WTC11 (cell line): ENCODE results near the gene NGRN. TPM values are rescaled to one million over a fixed set of nuclear protein-coding genes. Genes with fewer than 3 reads are reported as not detected.
"Not testable (repeated sequence)": the region's sequence is repeated elsewhere in the genome, so short reads cannot be mapped to it uniquely, and the experiment has no call there.

Source experiments
- ATAC-seq: fragments of 200-7000 bp; cut with Tn5 transposase; 2 replicates; pipeline ENCODE4 v1.10.0; 2021; ENCODE audit warnings: mild to moderate bottlenecking, moderate library complexity
- CTCF ChIA-PET: fragments of 300-600 bp; sonication (Branson Sonifier 250); formaldehyde crosslinking; loops from one replicate; lab custom pipeline; 2021; ENCODE audit warnings: antibody characterized with exemption; lab: Charles Lee
- POLR2A ChIA-PET: fragments of 350-600 bp; sonication (Branson Sonifier 250); formaldehyde crosslinking; loops from one replicate; lab custom pipeline; 2021; ENCODE audit warnings: antibody characterized with exemption; lab: Charles Lee
- DNase-seq: peaks from one replicate; pipeline ENCODE4 v3.0.0; 2021; ENCODE audit warnings: low spot score
- H3K27ac Mint-ChIP-seq: 2 replicates; pipeline ENCODE4 v1.8.0; 2021; ENCODE audit warnings: mixed read lengths
- H3K27me3 Mint-ChIP-seq: 2 replicates; pipeline ENCODE4 v1.8.0; 2021; ENCODE audit warnings: low read depth, mild to moderate bottlenecking, moderate library complexity, mixed read lengths
- H3K36me3 Mint-ChIP-seq: 2 replicates; pipeline ENCODE4 v1.8.0; 2021; ENCODE audit warnings: mixed read lengths
- H3K4me1 Mint-ChIP-seq: 2 replicates; pipeline ENCODE4 v1.8.0; 2022; ENCODE audit warnings: mixed read lengths
- H3K4me3 Mint-ChIP-seq: 2 replicates; pipeline ENCODE4 v1.8.0; 2021; ENCODE audit warnings: mild to moderate bottlenecking, moderate library complexity, mixed read lengths
- H3K9me3 Mint-ChIP-seq: 2 replicates; pipeline ENCODE4 v1.8.0; 2021; ENCODE audit warnings: mixed read lengths
- CTCF ChIP-seq: fragments of 200-600 bp; IDR thresholded peaks from 2 replicates; pipeline ENCODE4 v1.8.0; 2022; ENCODE audit warnings: antibody characterized with exemption
- E2F1 ChIP-seq: sonication (generic); formaldehyde crosslinking; IDR thresholded peaks from 2 replicates; pipeline ENCODE4 v1.8.0; 2022; ENCODE audit warnings: mild to moderate bottlenecking, missing genetic modification reagents
- ERG ChIP-seq: fragments of 250-450 bp; sonication (Bioruptor Pico); IDR thresholded peaks from 2 replicates; pipeline ENCODE4 v1.8.0; 2021; ENCODE audit warnings: mild to moderate bottlenecking
- ESRRA ChIP-seq: sonication (generic); formaldehyde crosslinking; IDR thresholded peaks from 2 replicates; pipeline ENCODE4 v1.8.1; 2022; ENCODE audit warnings: mild to moderate bottlenecking, missing genetic modification reagents, borderline replicate concordance
- GRHL2 ChIP-seq: fragments of 250-450 bp; sonication (Bioruptor Pico); IDR thresholded peaks from 2 replicates; pipeline ENCODE4 v1.8.0; 2022; ENCODE audit warnings: mild to moderate bottlenecking, moderate library complexity; ENCODE audit not compliant: insufficient replicate concordance, severe bottlenecking
- MYBL2 ChIP-seq: sonication (generic); formaldehyde crosslinking; IDR thresholded peaks from 2 replicates; pipeline ENCODE4 v1.8.1; 2023; ENCODE audit warnings: mild to moderate bottlenecking, moderate library complexity, missing genetic modification reagents
- NFATC4 ChIP-seq: fragments of 250-450 bp; sonication (Bioruptor Pico); IDR thresholded peaks from 2 replicates; pipeline ENCODE4 v1.9.0; 2021; ENCODE audit warnings: mild to moderate bottlenecking
- NR1H2 ChIP-seq: sonication (generic); formaldehyde crosslinking; IDR thresholded peaks from 2 replicates; pipeline ENCODE4 v1.9.0; 2021; ENCODE audit warnings: mild to moderate bottlenecking, moderate library complexity, missing genetic modification reagents
- NR2C2 ChIP-seq: sonication (generic); formaldehyde crosslinking; IDR thresholded peaks from 2 replicates; pipeline ENCODE4 v1.8.0; 2022; ENCODE audit warnings: mild to moderate bottlenecking, missing genetic modification reagents
- NR3C1 ChIP-seq: sonication (generic); formaldehyde crosslinking; conservative IDR thresholded peaks from 2 replicates; pipeline ENCODE4 v1.8.1; 2023; ENCODE audit warnings: low read depth, mild to moderate bottlenecking, missing genetic modification reagents
- RELA ChIP-seq: sonication (generic); formaldehyde crosslinking; IDR thresholded peaks from 2 replicates; pipeline ENCODE4 v1.8.1; 2022; ENCODE audit warnings: missing genetic modification reagents, mild to moderate bottlenecking, borderline replicate concordance
- SMAD4 ChIP-seq: sonication (generic); formaldehyde crosslinking; IDR thresholded peaks from 2 replicates; pipeline ENCODE4 v1.8.0; 2022; ENCODE audit warnings: mild to moderate bottlenecking, missing genetic modification reagents
- USF1 ChIP-seq: sonication (generic); formaldehyde crosslinking; IDR thresholded peaks from 2 replicates; pipeline ENCODE4 v1.8.0; 2022; ENCODE audit warnings: mild to moderate bottlenecking, missing genetic modification reagents
- ZBTB43 ChIP-seq: sonication (generic); formaldehyde crosslinking; IDR thresholded peaks from 2 replicates; pipeline ENCODE4 v1.8.1; 2023; ENCODE audit warnings: mild to moderate bottlenecking, missing genetic modification reagents
- ZMAT4 ChIP-seq: fragments of 250-450 bp; sonication (Bioruptor Pico); IDR thresholded peaks from 2 replicates; pipeline ENCODE4 v1.9.0; 2021; ENCODE audit warnings: mild to moderate bottlenecking
- ZNF396 ChIP-seq: fragments of 250-450 bp; sonication (Bioruptor Pico); IDR thresholded peaks from 2 replicates; pipeline ENCODE4 v1.8.0; 2021; ENCODE audit warnings: mild to moderate bottlenecking, moderate library complexity, borderline replicate concordance
- total RNA-seq: library from RNA; stranded (reverse); gene quantifications from 3 replicates; pipeline ENCODE4 v1.2.3, GENCODE V29; 2021
- TF ChIP-seq, protein P1 (sequence below): fragments of 250-450 bp; sonication (Bioruptor Pico); conservative IDR thresholded peaks from 2 replicates; pipeline ENCODE4 v1.9.0; 2021; ENCODE audit warnings: mild to moderate bottlenecking
- TF ChIP-seq, protein P2 (sequence below): fragments of 250-450 bp; sonication (Bioruptor Pico); IDR thresholded peaks from 2 replicates; pipeline ENCODE4 v2.1.2; 2022; ENCODE audit warnings: mild to moderate bottlenecking, moderate library complexity
- TF ChIP-seq, protein P3 (sequence below): sonication (generic); formaldehyde crosslinking; IDR thresholded peaks from 2 replicates; pipeline ENCODE4 v1.8.1; 2023; ENCODE audit warnings: mild to moderate bottlenecking, moderate library complexity, missing genetic modification reagents

The NGRN gene
- total RNA-seq, 1 experiment from 2014 or later, result 77.8 TPM

- ChIA-PET POLR2A (no interaction called here), CTCF (interaction anchor here (0.5 to 6.7 kb wide), 5 partner anchors 15 to 534 kb away, joined by 3 to 68 read pairs (median 4); no protein-coding TSS in a partner anchor)
- DNase-seq (no peak), ATAC-seq (no peak)
- TF ChIP-seq ESRRA (no peak), ZMAT4 (CRISPR knock-in tag) (no peak), NFATC4 (CRISPR knock-in tag) (no peak), ERG (CRISPR knock-in tag) (no peak), NR2C2 (CRISPR knock-in tag) (no peak), SMAD4 (no peak), E2F1 (CRISPR knock-in tag) (no peak), GRHL2 (CRISPR knock-in tag) (no peak), NR1H2 (CRISPR knock-in tag) (no peak)
- TF ChIP-seq, protein P1, sequence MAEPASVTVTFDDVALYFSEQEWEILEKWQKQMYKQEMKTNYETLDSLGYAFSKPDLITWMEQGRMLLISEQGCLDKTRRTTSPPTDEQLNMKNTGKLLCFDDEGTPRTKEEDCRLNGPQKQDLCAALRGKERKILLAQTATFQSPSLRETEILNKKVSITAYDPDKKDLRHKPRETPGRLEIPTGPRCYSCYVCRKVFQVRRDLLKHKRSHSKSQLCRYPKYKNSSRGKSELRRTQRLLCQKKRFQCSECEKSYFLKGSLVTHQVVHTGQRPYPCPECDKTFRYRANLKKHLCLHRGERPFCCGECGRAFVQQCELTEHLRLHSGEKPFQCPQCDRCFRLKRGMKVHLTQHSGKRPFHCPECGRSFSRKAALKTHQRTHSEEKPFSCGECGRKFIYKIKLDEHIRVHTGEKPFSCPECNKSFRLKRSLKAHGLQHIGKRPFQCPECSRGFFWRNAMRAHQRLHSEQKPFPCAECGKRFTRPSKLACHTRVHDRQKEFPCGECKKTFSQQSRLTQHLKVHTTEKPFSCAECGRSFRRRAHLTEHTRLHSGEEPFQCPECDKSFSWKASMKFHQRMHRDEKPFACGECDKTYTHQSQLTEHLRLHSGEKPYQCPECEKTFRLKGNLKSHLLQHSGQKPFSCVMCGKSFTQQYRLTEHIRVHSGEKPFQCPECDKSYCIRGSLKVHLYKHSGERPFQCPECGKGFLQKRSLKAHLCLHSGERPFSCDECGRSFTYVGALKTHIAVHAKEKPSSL (CRISPR knock-in tag), result no peak
- no peaks in the 10 kb centered on the region for H3K27me3 Mint-ChIP-seq
- no peak overlapping the region for H3K4me3 Mint-ChIP-seq
- H3K4me1 Mint-ChIP-seq, result peaks cover 24% of the 10 kb centered on the region
- H3K36me3 Mint-ChIP-seq, result no peaks in the 10 kb centered on the region
- no peaks in the 10 kb centered on the region for H3K9me3 Mint-ChIP-seq
- H3K27ac Mint-ChIP-seq, result no peak overlapping the region
Measured at GRCh38 chr15:90295270-90295648, 29.8 kb downstream of the NGRN start.

DNA sequence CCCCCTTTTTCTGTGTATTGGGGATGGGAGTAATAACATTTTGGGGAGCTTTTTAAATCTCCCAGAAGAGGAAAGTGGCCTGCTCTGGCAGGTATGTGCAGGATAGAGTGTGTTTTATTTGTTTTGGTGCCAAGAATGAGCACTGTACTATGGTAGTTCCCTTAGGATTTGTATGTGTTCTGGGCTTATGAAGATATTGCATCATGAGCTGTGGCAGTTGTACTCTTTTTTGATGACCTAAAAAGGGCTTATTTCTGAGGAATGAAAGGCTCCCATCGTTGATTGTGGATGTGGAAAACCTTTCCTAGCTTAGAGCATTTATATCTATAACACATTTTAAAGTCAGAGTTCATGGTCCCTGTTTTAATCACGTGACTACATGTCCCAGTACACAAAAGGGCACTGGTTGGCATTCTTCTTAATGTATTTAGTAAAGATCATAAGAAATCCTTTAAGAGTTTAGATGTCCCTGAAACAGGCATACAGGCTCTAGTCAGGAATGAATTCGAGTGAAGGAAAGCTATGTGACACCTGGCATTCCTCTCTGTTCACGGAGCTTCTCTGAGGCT is 30.9 kb downstream of the NGRN start:
- H3K27ac Mint-ChIP-seq, H3K36me3 Mint-ChIP-seq, DNase-seq, H3K4me3 Mint-ChIP-seq, ATAC-seq, H3K9me3 Mint-ChIP-seq, H3K27me3 Mint-ChIP-seq: not testable (repeated sequence)
- CTCF ChIA-PET, result interaction anchor here (1.0 to 6.7 kb wide), 3 partner anchors 16 to 145 kb away, joined by 3 to 68 read pairs (median 5); no protein-coding TSS in a partner anchor
- POLR2A ChIA-PET, result interaction anchor here (0.6 kb wide), 1 partner anchor 55 kb away, joined by 4 read pairs; no protein-coding TSS in a partner anchor
- H3K4me1 Mint-ChIP-seq, result peaks cover 30% of the 10 kb centered on the region

DNA sequence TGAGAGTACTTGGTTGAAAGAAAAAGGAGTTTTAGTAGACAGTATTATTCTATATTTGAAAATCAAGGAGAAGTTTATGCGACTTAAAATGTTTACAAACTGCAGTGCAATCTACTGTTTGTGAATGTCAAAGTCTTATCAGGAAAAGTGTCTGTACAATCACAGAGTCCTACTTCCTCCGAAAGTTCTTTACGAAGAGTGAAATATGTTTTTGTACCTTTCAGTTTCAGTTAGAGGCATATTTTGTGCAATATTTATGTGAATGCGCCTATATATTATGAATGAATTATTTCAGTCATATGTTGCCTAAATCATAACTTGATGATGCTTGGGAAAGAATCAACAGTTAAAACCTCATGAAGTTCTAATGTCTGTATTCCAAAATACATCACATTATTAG is 31.5 kb downstream of the NGRN start:
- H3K9me3 Mint-ChIP-seq, result no peaks in the 10 kb centered on the region
- no peak for DNase-seq
- H3K4me1 Mint-ChIP-seq, result peaks cover 34% of the 10 kb centered on the region
- ChIA-PET POLR2A (no interaction called here), CTCF (interaction anchor here (1.0 to 6.7 kb wide), 3 partner anchors 17 to 146 kb away, joined by 3 to 68 read pairs (median 5); no protein-coding TSS in a partner anchor)
- no peak for ATAC-seq
- H3K27ac Mint-ChIP-seq, result no peak overlapping the region
- no peak overlapping the region for H3K4me3 Mint-ChIP-seq
- H3K27me3 Mint-ChIP-seq, result no peaks in the 10 kb centered on the region
- H3K36me3 Mint-ChIP-seq, result no peaks in the 10 kb centered on the region
- no peak for TF ChIP-seq RELA
- TF ChIP-seq NR3C1 (CRISPR knock-in tag), result no peak
- TF ChIP-seq MYBL2 (CRISPR knock-in tag), result no peak
- TF ChIP-seq CTCF, result no peak
- TF ChIP-seq ZNF396 (CRISPR knock-in tag), result no peak
- TF ChIP-seq ZBTB43, result no peak
- TF ChIP-seq, protein P2, sequence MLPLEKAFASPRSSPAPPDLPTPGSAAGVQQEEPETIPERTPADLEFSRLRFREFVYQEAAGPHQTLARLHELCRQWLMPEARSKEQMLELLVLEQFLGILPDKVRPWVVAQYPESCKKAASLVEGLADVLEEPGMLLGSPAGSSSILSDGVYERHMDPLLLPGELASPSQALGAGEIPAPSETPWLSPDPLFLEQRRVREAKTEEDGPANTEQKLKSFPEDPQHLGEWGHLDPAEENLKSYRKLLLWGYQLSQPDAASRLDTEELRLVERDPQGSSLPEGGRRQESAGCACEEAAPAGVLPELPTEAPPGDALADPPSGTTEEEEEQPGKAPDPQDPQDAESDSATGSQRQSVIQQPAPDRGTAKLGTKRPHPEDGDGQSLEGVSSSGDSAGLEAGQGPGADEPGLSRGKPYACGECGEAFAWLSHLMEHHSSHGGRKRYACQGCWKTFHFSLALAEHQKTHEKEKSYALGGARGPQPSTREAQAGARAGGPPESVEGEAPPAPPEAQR (CRISPR knock-in tag), result no peak
- TF ChIP-seq, protein P3, sequence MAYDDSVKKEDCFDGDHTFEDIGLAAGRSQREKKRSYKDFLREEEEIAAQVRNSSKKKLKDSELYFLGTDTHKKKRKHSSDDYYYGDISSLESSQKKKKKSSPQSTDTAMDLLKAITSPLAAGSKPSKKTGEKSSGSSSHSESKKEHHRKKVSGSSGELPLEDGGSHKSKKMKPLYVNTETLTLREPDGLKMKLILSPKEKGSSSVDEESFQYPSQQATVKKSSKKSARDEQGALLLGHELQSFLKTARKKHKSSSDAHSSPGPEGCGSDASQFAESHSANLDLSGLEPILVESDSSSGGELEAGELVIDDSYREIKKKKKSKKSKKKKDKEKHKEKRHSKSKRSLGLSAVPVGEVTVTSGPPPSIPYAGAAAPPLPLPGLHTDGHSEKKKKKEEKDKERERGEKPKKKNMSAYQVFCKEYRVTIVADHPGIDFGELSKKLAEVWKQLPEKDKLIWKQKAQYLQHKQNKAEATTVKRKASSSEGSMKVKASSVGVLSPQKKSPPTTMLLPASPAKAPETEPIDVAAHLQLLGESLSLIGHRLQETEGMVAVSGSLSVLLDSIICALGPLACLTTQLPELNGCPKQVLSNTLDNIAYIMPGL (CRISPR knock-in tag), result no peak
- TF ChIP-seq USF1 (CRISPR knock-in tag), result no peak
- TF ChIP-seq ESRRA, result no peak
